ENCODE data around the gene ZNF141. TPM values are rescaled to one million over a fixed set of nuclear protein-coding genes. Genes with fewer than 3 reads are reported as not detected.
A peak's percentile ranks its signal among the peaks of the same experiment; 100 is the strongest.
"Not testable (repeated sequence)": the region's sequence is repeated elsewhere in the genome, so short reads cannot be mapped to it uniquely, and the experiment has no call there.

ZNF141 gene
- polyA plus RNA-seq = 1 to 10 TPM; 2.6 to 2.8 (median 2.8) TPM

GRCh38 chr4:337143-337931, at the start of gene ZNF141:
Gene ZNF141 (plus strand): TSS chr4:337814. CDS start chr4:337984, 170 bp downstream.
- peak within 1 kb of the TSS; percentile 64 for H3K27ac ChIP-seq (ENCODE audit: low read depth, low read length)
- 0 to 1% (median 0%) methylated on average over 59 of the region's 59 CpGs for WGBS, 3 donors

- WGBS, 3 donors = 90 to 95% (median 92%) methylated on average over 2 of the region's 2 CpGs
- no peak overlapping the region for H3K27ac ChIP-seq (ENCODE audit: low read depth, low read length)
Measured at GRCh38 chr4:288891-289290, 48.7 kb upstream of the ZNF141 start.

GRCh38 chr4:294732-295131, 42.9 kb upstream of the ZNF141 start:
- WGBS, 3 donors = 94 to 97% (median 96%) methylated on average over 3 of the region's 3 CpGs
- no peak overlapping the region for H3K27ac ChIP-seq (ENCODE audit: low read depth, low read length)

- 93 to 96% (median 96%) methylated on average over 4 of the region's 4 CpGs for WGBS, 3 donors
- no peak overlapping the region for H3K27ac ChIP-seq (ENCODE audit: low read depth, low read length)
Measured at GRCh38 chr4:302381-302780, 35.2 kb upstream of the ZNF141 start.

GRCh38 chr4:304516-304915, 33.1 kb upstream of the ZNF141 start:
- WGBS, 3 donors = 8 to 20% (median 14%) methylated on average over 19 to 20 of the region's 20 CpGs
- H3K27ac ChIP-seq (ENCODE audit: low read depth, low read length) = not testable (repeated sequence)

GRCh38 chr4:304969-305680, 32.5 kb upstream of the ZNF141 start, which contains the start of gene ZNF732:
Gene ZNF732 (minus strand): TSS chr4:305474. CDS start chr4:305310, 164 bp downstream.
- no peak within 1 kb of the TSS for H3K27ac ChIP-seq (ENCODE audit: low read depth, low read length)
- 1 to 11% (median 6%) methylated on average over 51 to 53 of the region's 53 CpGs for WGBS, 3 donors

GRCh38 chr4:306551-306961, 31.1 kb upstream of the ZNF141 start:
- no peak overlapping the region for H3K27ac ChIP-seq (ENCODE audit: low read depth, low read length)
- WGBS, 3 donors = 51 to 97% (median 70%) methylated on average over 3 of the region's 3 CpGs

GRCh38 chr4:309807-310206, 27.8 kb upstream of the ZNF141 start:
- H3K27ac ChIP-seq (ENCODE audit: low read depth, low read length) = no peak overlapping the region
- 51 to 67% (median 63%) methylated on average over 1 of the region's 1 CpG for WGBS, 3 donors

- WGBS, 3 donors = 71 to 83% (median 78%) methylated on average over 1 of the region's 1 CpG
- H3K27ac ChIP-seq (ENCODE audit: low read depth, low read length) = no peak overlapping the region
Measured at GRCh38 chr4:314296-314903, 23.2 kb upstream of the ZNF141 start.

- no peak overlapping the region for H3K27ac ChIP-seq (ENCODE audit: low read depth, low read length)
- WGBS, 3 donors = 54 to 94% (median 79%) methylated on average over 8 of the region's 8 CpGs
Measured at GRCh38 chr4:328729-329128, 8.9 kb upstream of the ZNF141 start.

GRCh38 chr4:335515-335914, 2.1 kb upstream of the ZNF141 start:
- 74 to 78% (median 75%) methylated on average over 2 of the region's 2 CpGs for WGBS, 3 donors
- H3K27ac ChIP-seq (ENCODE audit: low read depth, low read length) = no peak overlapping the region

GRCh38 chr4:336099-336892, 1.3 kb upstream of the ZNF141 start:
- no peak overlapping the region for H3K27ac ChIP-seq (ENCODE audit: low read depth, low read length)
- WGBS, 3 donors = 7 to 8% (median 7%) methylated on average over 60 to 71 of the region's 71 CpGs

GRCh38 chr4:336893-337142, 796 bp upstream of the ZNF141 start:
- H3K27ac ChIP-seq (ENCODE audit: low read depth, low read length) = peak overlapping the region; percentile 64
- 0% methylated on average over 13 to 18 of the region's 18 CpGs for WGBS, 3 donors

GRCh38 chr4:337932-338758, 531 bp downstream of the ZNF141 start:
- H3K27ac ChIP-seq (ENCODE audit: low read depth, low read length) = peak overlapping the region; percentile 35
- 1 to 3% (median 3%) methylated on average over 41 to 52 of the region's 52 CpGs for WGBS, 3 donors

- 23 to 39% (median 26%) methylated on average over 13 of the region's 13 CpGs for WGBS, 3 donors
Measured at GRCh38 chr4:338759-339097, 1.1 kb downstream of the ZNF141 start.

GRCh38 chr4:340011-340410, 2.4 kb downstream of the ZNF141 start:
- 91 to 98% (median 96%) methylated on average over 4 of the region's 4 CpGs for WGBS, 3 donors
- H3K27ac ChIP-seq (ENCODE audit: low read depth, low read length) = no peak overlapping the region

More at GRCh38 chr4:338759-339097, 1.1 kb downstream of the ZNF141 start:
- H3K27ac ChIP-seq (ENCODE audit: low read depth, low read length) = no peak overlapping the region

GRCh38 chr4:373062-373839, 35.6 kb downstream of the ZNF141 start:
- 97 to 98% (median 97%) methylated on average over 7 of the region's 7 CpGs for WGBS, 3 donors

More at GRCh38 chr4:373062-373839, 35.6 kb downstream of the ZNF141 start:
- no peak overlapping the region for H3K27ac ChIP-seq (ENCODE audit: low read depth, low read length)

All from adipose tissue (tissue), 3 donors.